M059J (cell line): ENCODE measurements around the gene SGK1. TPM values are rescaled to one million over a fixed set of nuclear protein-coding genes. Genes with fewer than 3 reads are reported as not detected.
A peak's percentile ranks its signal among the peaks of the same experiment; 100 is the strongest.
"Not testable (repeated sequence)": the region's sequence is repeated elsewhere in the genome, so short reads cannot be mapped to it uniquely, and the experiment has no call there.

Experiments
- DNase-seq: peaks from one replicate; pipeline ENCODE4 v3.0.0-alpha.2; 2012; ENCODE audit warnings: low read depth
- total RNA-seq: library from RNA; depleted of rRNA; stranded (reverse); fragments of >200 nt; shearing (Covaris generic); gene quantifications from 2 replicates; pipeline ENCODE4 v1.2.3, GENCODE V29; 2014

SGK1 gene
- total RNA-seq, 1 experiment from 2014 or later = 53.2 TPM

GRCh38 chr6:134223796-134224420 lies 94.0 kb downstream of the SGK1 start:
- DNase-seq = no peak

- no peak for DNase-seq
Measured at GRCh38 chr6:134221250-134221649, 96.7 kb downstream of the SGK1 start.

GRCh38 chr6:134217798-134218140 lies 100.1 kb downstream of the SGK1 start:
- DNase-seq = no peak

GRCh38 chr6:134217105-134217797 lies 100.7 kb downstream of the SGK1 start:
- DNase-seq = peak; percentile 92

- no peak for DNase-seq
Measured at GRCh38 chr6:134216301-134217010, 101.5 kb downstream of the SGK1 start.

- DNase-seq = not testable (repeated sequence)
Measured at GRCh38 chr6:134213410-134213809, 104.5 kb downstream of the SGK1 start.

GRCh38 chr6:134211297-134211696 lies 106.6 kb downstream of the SGK1 start:
- no peak for DNase-seq

- DNase-seq = no peak
Measured at GRCh38 chr6:134207421-134207820, 110.5 kb downstream of the SGK1 start.

- no peak for DNase-seq
Measured at GRCh38 chr6:134205366-134205765, 112.5 kb downstream of the SGK1 start.

GRCh38 chr6:134204759-134205158 lies 113.2 kb downstream of the SGK1 start:
- not testable (repeated sequence) for DNase-seq

GRCh38 chr6:134204031-134204430 lies 113.9 kb downstream of the SGK1 start:
- no peak for DNase-seq

- DNase-seq = no peak
Measured at GRCh38 chr6:134201716-134202115, 116.2 kb downstream of the SGK1 start.

- DNase-seq = no peak
Measured at GRCh38 chr6:134199848-134200606, 117.9 kb downstream of the SGK1 start.

- DNase-seq = peak; percentile 75
Measured at GRCh38 chr6:134198093-134198492, 119.8 kb downstream of the SGK1 start.

GRCh38 chr6:134197685-134198084 lies 120.2 kb downstream of the SGK1 start:
- DNase-seq = not testable (repeated sequence)

GRCh38 chr6:134196568-134197193 lies 121.2 kb downstream of the SGK1 start:
- peak; percentile 44 for DNase-seq

GRCh38 chr6:134195985-134196384 lies 121.9 kb downstream of the SGK1 start:
- no peak for DNase-seq

- no peak for DNase-seq
Measured at GRCh38 chr6:134195164-134195906, 122.6 kb downstream of the SGK1 start.

GRCh38 chr6:134193536-134194498 lies 124.1 kb downstream of the SGK1 start:
- no peak for DNase-seq

- DNase-seq = not testable (repeated sequence)
Measured at GRCh38 chr6:134192609-134193008, 125.3 kb downstream of the SGK1 start.
